ENCODE results near the gene LMF1. TPM values are rescaled to one million over a fixed set of nuclear protein-coding genes. Genes with fewer than 3 reads are reported as not detected.

Gene LMF1
- polyA plus RNA-seq, 1 experiment = 28.9 TPM

GRCh38 chr16:848510-849253 is 122.1 kb downstream of the LMF1 start:
- Histone ChIP-seq H3K36me3 (ENCODE audit: control insufficient read depth, insufficient read depth, low read length) (no peaks in the 10 kb centered on the region), H3K4me3 (ENCODE audit: low read depth, low read length) (no peak overlapping the region), H3K27me3 (ENCODE audit: control insufficient read depth, insufficient read depth, low read length) (no peaks in the 10 kb centered on the region)
- ChIA-PET CTCF (no interaction called here), POLR2A (no interaction called here)
- TF ChIP-seq CTCF (IDR thresholded peaks at IDR 0.05; ENCODE audit: insufficient read depth, low read depth, low read length) = no peak
- no peak for DNase-seq (ENCODE audit: low read depth)

GRCh38 chr16:847681-848445 is 122.9 kb downstream of the LMF1 start:
- CTCF ChIA-PET = no interaction called here
- no peak for TF ChIP-seq CTCF (IDR thresholded peaks at IDR 0.05; ENCODE audit: insufficient read depth, low read depth, low read length)
- DNase-seq (ENCODE audit: low read depth) = no peak
- no peak overlapping the region for H3K4me3 ChIP-seq (ENCODE audit: low read depth, low read length)
- no peaks in the 10 kb centered on the region for H3K27me3 ChIP-seq (ENCODE audit: control insufficient read depth, insufficient read depth, low read length)
- no peaks in the 10 kb centered on the region for H3K36me3 ChIP-seq (ENCODE audit: control insufficient read depth, insufficient read depth, low read length)
- POLR2A ChIA-PET = no interaction called here

GRCh38 chr16:847151-847550 is 123.6 kb downstream of the LMF1 start:
- DNase-seq (ENCODE audit: low read depth) = no peak
- Histone ChIP-seq H3K4me3 (ENCODE audit: low read depth, low read length) (no peak overlapping the region), H3K36me3 (ENCODE audit: control insufficient read depth, insufficient read depth, low read length) (no peaks in the 10 kb centered on the region), H3K27me3 (ENCODE audit: control insufficient read depth, insufficient read depth, low read length) (no peaks in the 10 kb centered on the region)
- ChIA-PET POLR2A (no interaction called here), CTCF (no interaction called here)
- TF ChIP-seq CTCF (IDR thresholded peaks at IDR 0.05; ENCODE audit: insufficient read depth, low read depth, low read length) = no peak

- Histone ChIP-seq H3K36me3 (ENCODE audit: control insufficient read depth, insufficient read depth, low read length) (no peaks in the 10 kb centered on the region), H3K27me3 (ENCODE audit: control insufficient read depth, insufficient read depth, low read length) (no peaks in the 10 kb centered on the region), H3K4me3 (ENCODE audit: low read depth, low read length) (no peak overlapping the region)
- ChIA-PET POLR2A (no interaction called here), CTCF (no interaction called here)
- no peak for DNase-seq (ENCODE audit: low read depth)
- no peak for TF ChIP-seq CTCF (IDR thresholded peaks at IDR 0.05; ENCODE audit: insufficient read depth, low read depth, low read length)
Observed at GRCh38 chr16:845351-845745, 125.4 kb downstream of the LMF1 start.

GRCh38 chr16:844638-845350 is 126.0 kb downstream of the LMF1 start:
- Histone ChIP-seq H3K27me3 (ENCODE audit: control insufficient read depth, insufficient read depth, low read length) (no peaks in the 10 kb centered on the region), H3K36me3 (ENCODE audit: control insufficient read depth, insufficient read depth, low read length) (no peaks in the 10 kb centered on the region), H3K4me3 (ENCODE audit: low read depth, low read length) (no peak overlapping the region)
- TF ChIP-seq CTCF (IDR thresholded peaks at IDR 0.05; ENCODE audit: insufficient read depth, low read depth, low read length) = no peak
- ChIA-PET POLR2A (no interaction called here), CTCF (no interaction called here)
- DNase-seq (ENCODE audit: low read depth) = no peak

All from BJ (cell line).